ENCODE results near the gene USF1. TPM values are rescaled to one million over a fixed set of nuclear protein-coding genes. Genes with fewer than 3 reads are reported as not detected.

USF1 gene
- total and polyA plus RNA-seq, 9 of the 15 experiments (the other 6 are each of a cell fraction or from before 2014, with no cell fraction given) = 7.4 to 60.2 (median 54.2) TPM

- TF ChIP-seq ZNF785 (CRISPR knock-in tag; IDR thresholded peaks at IDR 0.05) (no peak), CHD7 (IDR thresholded peaks at IDR 0.05; ENCODE audit: low read depth, low read length) (no peak), NR2C2 (CRISPR knock-in tag; IDR thresholded peaks at IDR 0.05) (no peak; the same call in none of the 2 replicates), NR2C2 (tag; IDR thresholded peaks at IDR 0.05) (peak; percentile 90), TAF1 (IDR thresholded peaks at IDR 0.05; ENCODE audit: control insufficient read depth, extremely low read depth, insufficient read depth, low read length, severe bottlenecking) (peak; percentile 81), KLF13 (tag; IDR thresholded peaks at IDR 0.05; ENCODE audit: borderline replicate concordance, low read depth) (peak; percentile 26; the same call in 1 of the 2 replicates), PREB (CRISPR knock-in tag; IDR thresholded peaks at IDR 0.05) (no peak), ZSCAN32 (CRISPR knock-in tag; IDR thresholded peaks at IDR 0.05) (peak; percentile 89), BRD4 (IDR thresholded peaks at IDR 0.05) (0 out of 2 replicates have a peak, but pooled peaks have one; percentile 39), CHD4 (IDR thresholded peaks at IDR 0.05; ENCODE audit: insufficient read depth, insufficient replicate concordance, low read depth, low read length, poor library complexity, severe bottlenecking) (no peak), ZBTB26 (CRISPR knock-in tag; IDR thresholded peaks at IDR 0.05) (0 out of 2 replicates have a peak, but pooled peaks have one; percentile 45), NR4A1 (CRISPR knock-in tag; IDR thresholded peaks at IDR 0.05) (no peak), NR4A1 (tag; IDR thresholded peaks at IDR 0.05) (no peak), LCOR (CRISPR knock-in tag; IDR thresholded peaks at IDR 0.05) (peak; percentile 57; the same call in 1 of the 2 replicates)
These were observed 25.1 kb downstream of the USF1 start, which contains the start of gene F11R (continued) for GRCh38 chr1:161020509-161021164.
